ENCODE measurements around the gene LSMEM2.
A peak's percentile ranks its signal among the peaks of the same experiment; 100 is the strongest.

Gene LSMEM2

GRCh38 chr3:50297896-50298725 lies 19.2 kb downstream of the LSMEM2 start:
- H3K4me2 ChIP-seq (ENCODE audit: low read depth, low read length, poor library complexity, severe bottlenecking) = peak overlapping the region; percentile 79
- H3K4me3 ChIP-seq (ENCODE audit: insufficient read depth, low read length, poor library complexity, severe bottlenecking) = peak overlapping the region; percentile 81
- no peaks in the 10 kb centered on the region for H3F3A ChIP-seq (ENCODE audit: insufficient read depth)
- H3K9ac ChIP-seq (ENCODE audit: low read length) = peak overlapping the region; percentile 74
- no peaks in the 10 kb centered on the region for H3K27me3 ChIP-seq (ENCODE audit: low read length)
- H3K79me2 ChIP-seq (ENCODE audit: insufficient read depth, low read length) = no peaks in the 10 kb centered on the region
- no peak overlapping the region for H2AFZ ChIP-seq (ENCODE audit: low read depth, low read length, severe bottlenecking)
- no peaks in the 10 kb centered on the region for H3K9me2 ChIP-seq (replicated peaks; ENCODE audit: insufficient read depth, low read length)
- no peaks in the 10 kb centered on the region for H3K9me3 ChIP-seq (ENCODE audit: insufficient read depth, low read length)
- no peaks in the 10 kb centered on the region for H4K20me1 ChIP-seq (ENCODE audit: low read depth, low read length)
- H3K36me3 ChIP-seq (ENCODE audit: low read length) = no peaks in the 10 kb centered on the region
- H3K27ac ChIP-seq (ENCODE audit: low read depth, low read length) = no peak overlapping the region
- TF ChIP-seq CTCF (IDR thresholded peaks at IDR 0.05; ENCODE audit: insufficient read depth, low read length, poor library complexity, severe bottlenecking) (no peak), EZH2phosphoT487 (conservative IDR thresholded peaks at IDR 0.05; ENCODE audit: low read length) (no peak)

GRCh38 chr3:50298836-50299637 lies 20.1 kb downstream of the LSMEM2 start, which contains the start of the genes HYAL3 and NAA80:
HYAL3 (minus strand) TSS chr3:50299405; CDS start chr3:50295602, 3,803 bp downstream.
NAA80 (minus strand) TSS chr3:50299405; CDS start chr3:50297463, 1,942 bp downstream.
- TF ChIP-seq CTCF (IDR thresholded peaks at IDR 0.05; ENCODE audit: insufficient read depth, low read length, poor library complexity, severe bottlenecking) = peak; percentile 18
- no peak for TF ChIP-seq EZH2phosphoT487 (conservative IDR thresholded peaks at IDR 0.05; ENCODE audit: low read length)
- no peaks in the 10 kb centered on the region for H3K36me3 ChIP-seq (ENCODE audit: low read length)
- H4K20me1 ChIP-seq (ENCODE audit: low read depth, low read length) = no peaks in the 10 kb centered on the region
- H3K9me3 ChIP-seq (ENCODE audit: insufficient read depth, low read length) = no peaks in the 10 kb centered on the region
- H3K79me2 ChIP-seq (ENCODE audit: insufficient read depth, low read length) = no peaks in the 10 kb centered on the region
- H3K9ac ChIP-seq (ENCODE audit: low read length) = peak within 1 kb of the TSS; percentile 74
- H3K27ac ChIP-seq (ENCODE audit: low read depth, low read length) = peak within 1 kb of the TSS; percentile 45
- H3K4me2 ChIP-seq (ENCODE audit: low read depth, low read length, poor library complexity, severe bottlenecking) = peak within 1 kb of the TSS; percentile 79
- H3K27me3 ChIP-seq (ENCODE audit: low read length) = no peaks in the 10 kb centered on the region
- no peaks in the 10 kb centered on the region for H3K9me2 ChIP-seq (replicated peaks; ENCODE audit: insufficient read depth, low read length)
- no peaks in the 10 kb centered on the region for H3F3A ChIP-seq (ENCODE audit: insufficient read depth)
- H2AFZ ChIP-seq (ENCODE audit: low read depth, low read length, severe bottlenecking) = peak within 1 kb of the TSS; percentile 89
- H3K4me3 ChIP-seq (ENCODE audit: insufficient read depth, low read length, poor library complexity, severe bottlenecking) = peak within 1 kb of the TSS; percentile 81

GRCh38 chr3:50299638-50299928 lies 20.7 kb downstream of the LSMEM2 start:
- H3K27me3 ChIP-seq (ENCODE audit: low read length) = no peaks in the 10 kb centered on the region
- no peaks in the 10 kb centered on the region for H3K79me2 ChIP-seq (ENCODE audit: insufficient read depth, low read length)
- TF ChIP-seq EZH2phosphoT487 (conservative IDR thresholded peaks at IDR 0.05; ENCODE audit: low read length) (no peak), CTCF (IDR thresholded peaks at IDR 0.05; ENCODE audit: insufficient read depth, low read length, poor library complexity, severe bottlenecking) (no peak)
- H3K4me3 ChIP-seq (ENCODE audit: insufficient read depth, low read length, poor library complexity, severe bottlenecking) = peak overlapping the region; percentile 57
- peak overlapping the region; percentile 33 for H3K27ac ChIP-seq (ENCODE audit: low read depth, low read length)
- peak overlapping the region; percentile 78 for H2AFZ ChIP-seq (ENCODE audit: low read depth, low read length, severe bottlenecking)
- H4K20me1 ChIP-seq (ENCODE audit: low read depth, low read length) = no peaks in the 10 kb centered on the region
- peak overlapping the region; percentile 66 for H3K9ac ChIP-seq (ENCODE audit: low read length)
- no peaks in the 10 kb centered on the region for H3F3A ChIP-seq (ENCODE audit: insufficient read depth)
- H3K9me2 ChIP-seq (replicated peaks; ENCODE audit: insufficient read depth, low read length) = no peaks in the 10 kb centered on the region
- no peaks in the 10 kb centered on the region for H3K9me3 ChIP-seq (ENCODE audit: insufficient read depth, low read length)
- H3K4me2 ChIP-seq (ENCODE audit: low read depth, low read length, poor library complexity, severe bottlenecking) = peak overlapping the region; percentile 76
- H3K36me3 ChIP-seq (ENCODE audit: low read length) = no peaks in the 10 kb centered on the region
